Measurements from ENCODE around the gene ACAA1. TPM values are rescaled to one million over a fixed set of nuclear protein-coding genes. Genes with fewer than 3 reads are reported as not detected.

Gene ACAA1
- total and polyA plus RNA-seq, 2 of the 13 experiments (the other 11 are each of a cell fraction or from before 2014, with no cell fraction given), result 60.8 to 188 TPM

DNA sequence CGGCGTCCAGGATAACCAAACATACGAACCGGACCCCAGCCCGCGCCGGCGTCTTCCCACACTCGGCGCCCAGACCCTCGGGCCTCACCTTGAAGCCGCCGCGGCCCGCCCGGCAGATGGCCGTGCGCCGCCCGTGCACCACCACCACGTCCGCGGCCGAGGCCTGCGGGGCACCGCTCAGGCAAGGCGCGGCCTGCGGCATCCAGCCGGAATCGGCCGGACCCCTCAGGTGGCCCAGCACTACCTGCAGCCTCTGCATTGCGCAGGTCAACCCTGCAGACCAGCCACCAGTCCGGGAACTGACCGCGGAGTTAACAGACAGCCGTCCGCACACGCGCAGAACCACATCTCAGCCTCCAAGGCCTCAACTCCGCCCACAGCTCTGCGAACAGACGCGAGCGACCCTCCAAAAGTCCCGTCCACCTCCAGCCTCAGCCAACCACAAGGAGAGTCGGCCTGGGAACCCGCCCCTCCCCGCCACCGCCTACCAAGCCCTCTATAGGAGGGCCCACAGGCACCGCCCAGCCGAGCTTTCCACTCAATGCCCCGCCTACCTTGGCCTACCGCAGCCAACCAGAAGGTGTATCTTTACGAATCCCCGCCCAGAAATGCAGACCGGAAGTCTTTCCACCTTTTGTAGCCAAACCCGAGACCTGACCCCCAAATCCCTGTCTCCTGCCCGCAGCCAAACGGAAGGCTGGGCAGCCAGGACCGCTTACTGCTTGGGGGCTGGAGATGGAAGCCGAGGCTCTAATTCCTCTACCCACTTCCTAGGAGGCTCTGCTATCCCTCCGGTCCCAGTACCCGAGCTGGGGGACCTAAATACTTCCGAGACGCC, at the start of gene ACAA1 (continued):
- no peak for TF ChIP-seq ZNF10 (CRISPR knock-in tag; IDR thresholded peaks at IDR 0.05; ENCODE audit: borderline replicate concordance, low read depth)
- peak; percentile 42; the same call in 1 of the 2 replicates for TF ChIP-seq ZFP82 (CRISPR knock-in tag; IDR thresholded peaks at IDR 0.05; ENCODE audit: borderline replicate concordance)
- peak; percentile 17 for TF ChIP-seq U2AF1 (optimal IDR thresholded peaks at IDR 0.05; ENCODE audit: low read depth, low read length)
- peak; percentile 18; the same call in 1 of the 2 replicates for TF ChIP-seq ZNF567 (CRISPR knock-in tag; IDR thresholded peaks at IDR 0.05; ENCODE audit: borderline replicate concordance)
- 0 out of 2 replicates have a peak, but pooled peaks have one; percentile 6 for TF ChIP-seq SALL2 (CRISPR knock-in tag; IDR thresholded peaks at IDR 0.05)
- TF ChIP-seq GATAD1 (CRISPR knock-in tag; IDR thresholded peaks at IDR 0.05), result peak; percentile 44; the same call in 1 of the 2 replicates
- no peak for TF ChIP-seq ZBTB21 (CRISPR knock-in tag; IDR thresholded peaks at IDR 0.05)
- TF ChIP-seq BHLHE40 (IDR thresholded peaks at IDR 0.05; ENCODE audit: low read length), result no peak
- TF ChIP-seq, protein P1, sequence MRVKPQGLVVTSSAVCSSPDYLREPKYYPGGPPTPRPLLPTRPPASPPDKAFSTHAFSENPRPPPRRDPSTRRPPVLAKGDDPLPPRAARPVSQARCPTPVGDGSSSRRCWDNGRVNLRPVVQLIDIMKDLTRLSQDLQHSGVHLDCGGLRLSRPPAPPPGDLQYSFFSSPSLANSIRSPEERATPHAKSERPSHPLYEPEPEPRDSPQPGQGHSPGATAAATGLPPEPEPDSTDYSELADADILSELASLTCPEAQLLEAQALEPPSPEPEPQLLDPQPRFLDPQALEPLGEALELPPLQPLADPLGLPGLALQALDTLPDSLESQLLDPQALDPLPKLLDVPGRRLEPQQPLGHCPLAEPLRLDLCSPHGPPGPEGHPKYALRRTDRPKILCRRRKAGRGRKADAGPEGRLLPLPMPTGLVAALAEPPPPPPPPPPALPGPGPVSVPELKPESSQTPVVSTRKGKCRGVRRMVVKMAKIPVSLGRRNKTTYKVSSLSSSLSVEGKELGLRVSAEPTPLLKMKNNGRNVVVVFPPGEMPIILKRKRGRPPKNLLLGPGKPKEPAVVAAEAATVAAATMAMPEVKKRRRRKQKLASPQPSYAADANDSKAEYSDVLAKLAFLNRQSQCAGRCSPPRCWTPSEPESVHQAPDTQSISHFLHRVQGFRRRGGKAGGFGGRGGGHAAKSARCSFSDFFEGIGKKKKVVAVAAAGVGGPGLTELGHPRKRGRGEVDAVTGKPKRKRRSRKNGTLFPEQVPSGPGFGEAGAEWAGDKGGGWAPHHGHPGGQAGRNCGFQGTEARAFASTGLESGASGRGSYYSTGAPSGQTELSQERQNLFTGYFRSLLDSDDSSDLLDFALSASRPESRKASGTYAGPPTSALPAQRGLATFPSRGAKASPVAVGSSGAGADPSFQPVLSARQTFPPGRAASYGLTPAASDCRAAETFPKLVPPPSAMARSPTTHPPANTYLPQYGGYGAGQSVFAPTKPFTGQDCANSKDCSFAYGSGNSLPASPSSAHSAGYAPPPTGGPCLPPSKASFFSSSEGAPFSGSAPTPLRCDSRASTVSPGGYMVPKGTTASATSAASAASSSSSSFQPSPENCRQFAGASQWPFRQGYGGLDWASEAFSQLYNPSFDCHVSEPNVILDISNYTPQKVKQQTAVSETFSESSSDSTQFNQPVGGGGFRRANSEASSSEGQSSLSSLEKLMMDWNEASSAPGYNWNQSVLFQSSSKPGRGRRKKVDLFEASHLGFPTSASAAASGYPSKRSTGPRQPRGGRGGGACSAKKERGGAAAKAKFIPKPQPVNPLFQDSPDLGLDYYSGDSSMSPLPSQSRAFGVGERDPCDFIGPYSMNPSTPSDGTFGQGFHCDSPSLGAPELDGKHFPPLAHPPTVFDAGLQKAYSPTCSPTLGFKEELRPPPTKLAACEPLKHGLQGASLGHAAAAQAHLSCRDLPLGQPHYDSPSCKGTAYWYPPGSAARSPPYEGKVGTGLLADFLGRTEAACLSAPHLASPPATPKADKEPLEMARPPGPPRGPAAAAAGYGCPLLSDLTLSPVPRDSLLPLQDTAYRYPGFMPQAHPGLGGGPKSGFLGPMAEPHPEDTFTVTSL (CRISPR knock-in tag; IDR thresholded peaks at IDR 0.05; ENCODE audit: borderline replicate concordance), result peak; percentile 72
- TF ChIP-seq ZNF816 (CRISPR knock-in tag; IDR thresholded peaks at IDR 0.05; ENCODE audit: borderline replicate concordance), result peak; percentile 65; the same call in 1 of the 2 replicates
- TF ChIP-seq NCOA1 (CRISPR knock-in tag; IDR thresholded peaks at IDR 0.05), result 0 out of 2 replicates have a peak, but pooled peaks have one; percentile 67
- no peak for TF ChIP-seq SP1 (IDR thresholded peaks at IDR 0.05)
- peak; percentile 52 for TF ChIP-seq SP1 (CRISPR knock-in tag; IDR thresholded peaks at IDR 0.05)
- peak; percentile 40; the same call in 1 of the 2 replicates for TF ChIP-seq GATAD2A (CRISPR knock-in tag; IDR thresholded peaks at IDR 0.05)
- TF ChIP-seq ZNF292 (CRISPR knock-in tag; IDR thresholded peaks at IDR 0.05; ENCODE audit: borderline replicate concordance, low read depth), result no peak
- TF ChIP-seq, protein P2, sequence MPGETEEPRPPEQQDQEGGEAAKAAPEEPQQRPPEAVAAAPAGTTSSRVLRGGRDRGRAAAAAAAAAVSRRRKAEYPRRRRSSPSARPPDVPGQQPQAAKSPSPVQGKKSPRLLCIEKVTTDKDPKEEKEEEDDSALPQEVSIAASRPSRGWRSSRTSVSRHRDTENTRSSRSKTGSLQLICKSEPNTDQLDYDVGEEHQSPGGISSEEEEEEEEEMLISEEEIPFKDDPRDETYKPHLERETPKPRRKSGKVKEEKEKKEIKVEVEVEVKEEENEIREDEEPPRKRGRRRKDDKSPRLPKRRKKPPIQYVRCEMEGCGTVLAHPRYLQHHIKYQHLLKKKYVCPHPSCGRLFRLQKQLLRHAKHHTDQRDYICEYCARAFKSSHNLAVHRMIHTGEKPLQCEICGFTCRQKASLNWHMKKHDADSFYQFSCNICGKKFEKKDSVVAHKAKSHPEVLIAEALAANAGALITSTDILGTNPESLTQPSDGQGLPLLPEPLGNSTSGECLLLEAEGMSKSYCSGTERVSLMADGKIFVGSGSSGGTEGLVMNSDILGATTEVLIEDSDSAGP (CRISPR knock-in tag; IDR thresholded peaks at IDR 0.05; ENCODE audit: borderline replicate concordance), result peak; percentile 29; the same call in 1 of the 2 replicates
- TF ChIP-seq HOXA9 (CRISPR knock-in tag; IDR thresholded peaks at IDR 0.05; ENCODE audit: borderline replicate concordance), result 0 out of 2 replicates have a peak, but pooled peaks have one; percentile 46
- no peak for TF ChIP-seq NR3C1 (CRISPR knock-in tag; IDR thresholded peaks at IDR 0.05)
- TF ChIP-seq FOXK2 (IDR thresholded peaks at IDR 0.05), result peak; percentile 50; the same call in 1 of the 2 replicates
- TF ChIP-seq, protein P3, sequence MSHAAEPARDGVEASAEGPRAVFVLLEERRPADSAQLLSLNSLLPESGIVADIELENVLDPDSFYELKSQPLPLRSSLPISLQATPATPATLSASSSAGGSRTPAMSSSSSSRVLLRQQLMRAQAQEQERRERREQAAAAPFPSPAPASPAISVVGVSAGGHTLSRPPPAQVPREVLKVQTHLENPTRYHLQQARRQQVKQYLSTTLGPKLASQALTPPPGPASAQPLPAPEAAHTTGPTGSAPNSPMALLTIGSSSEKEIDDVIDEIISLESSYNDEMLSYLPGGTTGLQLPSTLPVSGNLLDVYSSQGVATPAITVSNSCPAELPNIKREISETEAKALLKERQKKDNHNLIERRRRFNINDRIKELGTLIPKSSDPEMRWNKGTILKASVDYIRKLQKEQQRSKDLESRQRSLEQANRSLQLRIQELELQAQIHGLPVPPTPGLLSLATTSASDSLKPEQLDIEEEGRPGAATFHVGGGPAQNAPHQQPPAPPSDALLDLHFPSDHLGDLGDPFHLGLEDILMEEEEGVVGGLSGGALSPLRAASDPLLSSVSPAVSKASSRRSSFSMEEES (CRISPR knock-in tag; IDR thresholded peaks at IDR 0.05), result peak; percentile 11; the same call in 1 of the 2 replicates
- TF ChIP-seq KDM2A (CRISPR knock-in tag; IDR thresholded peaks at IDR 0.05; ENCODE audit: borderline replicate concordance, low read depth), result peak; percentile 35; the same call in 1 of the 2 replicates
